Caco-2 (cell line): Measurements from ENCODE around the gene EFTUD2. TPM values are rescaled to one million over a fixed set of nuclear protein-coding genes. Genes with fewer than 3 reads are reported as not detected.

ENCODE experiments used
- BruUV-seq: library from RNA; stranded (reverse); fragments of 400-500 nt; replicated peaks from 2 replicates; lab custom pipeline; 2021; lab: Mats Ljungman, UMichigan
- CTCF ChIA-PET: fragments of 300-600 bp; sonication (Branson Sonifier 250); formaldehyde crosslinking; loops from one replicate; lab custom pipeline; 2022; ENCODE audit warnings: antibody characterized with exemption; lab: Charles Lee
- POLR2A ChIA-PET: fragments of 300-600 bp; sonication (Branson Sonifier 250); formaldehyde crosslinking; loops from one replicate; lab custom pipeline; 2022; ENCODE audit warnings: antibody characterized with exemption; lab: Charles Lee
- DNase-seq, 2 experiments: peaks; one replicate each; pipeline versions ENCODE4 v3.0.0 to v3.0.0-alpha.2; 2020 to 2022
- H3K27me3 ChIP-seq: replicated peaks from 2 replicates; pipeline ENCODE4 v1.6.0; 2011; ENCODE audit warnings: low read length; ENCODE audit not compliant: control insufficient read depth, insufficient read depth
- H3K36me3 ChIP-seq: 2 replicates; pipeline ENCODE4 v1.5.1; 2011; ENCODE audit warnings: low read length; ENCODE audit not compliant: control insufficient read depth, insufficient read depth
- H3K4me1 ChIP-seq: fragments of 250-450 bp; sonication (Bioruptor Pico); 2 replicates; pipeline ENCODE4 v1.5.1; 2020; ENCODE audit warnings: mild to moderate bottlenecking
- H3K4me3 ChIP-seq: 2 replicates; pipeline ENCODE4 v1.5.1; 2011; ENCODE audit warnings: low read depth, mild to moderate bottlenecking, control low read depth, low read length
- H3K9me3 ChIP-seq: fragments of 250-450 bp; sonication (Bioruptor Pico); 2 replicates; pipeline ENCODE4 v1.5.1; 2020; ENCODE audit warnings: mild to moderate bottlenecking, moderate library complexity
- H3K27ac Mint-ChIP-seq: one replicate; pipeline ENCODE4 v1.8.0; 2022; ENCODE audit warnings: mixed read lengths; ENCODE audit not compliant: unreplicated experiment
- H3K27me3 Mint-ChIP-seq: one replicate; pipeline ENCODE4 v1.8.0; 2022; ENCODE audit warnings: mixed read lengths; ENCODE audit not compliant: insufficient read depth, unreplicated experiment
- H3K36me3 Mint-ChIP-seq: one replicate; pipeline ENCODE4 v1.8.0; 2022; ENCODE audit warnings: mild to moderate bottlenecking, mixed read lengths; ENCODE audit not compliant: insufficient read depth, unreplicated experiment
- H3K4me1 Mint-ChIP-seq: one replicate; pipeline ENCODE4 v1.8.0; 2022; ENCODE audit warnings: low read depth, mixed read lengths; ENCODE audit not compliant: unreplicated experiment
- H3K4me3 Mint-ChIP-seq: one replicate; pipeline ENCODE4 v1.8.0; 2022; ENCODE audit warnings: mild to moderate bottlenecking, moderate library complexity, mixed read lengths; ENCODE audit not compliant: unreplicated experiment
- H3K9me3 Mint-ChIP-seq: one replicate; pipeline ENCODE4 v1.8.0; 2022; ENCODE audit warnings: mixed read lengths; ENCODE audit not compliant: unreplicated experiment
- intact Hi-C: fragments of 100-400 bp; cut with micrococcal nuclease; formaldehyde crosslinking; loops from one replicate; pipeline ENCODE4 v1.10.0; 2022; ENCODE audit not compliant: unreplicated experiment
- total RNA-seq: library from RNA; stranded (reverse); gene quantifications from 2 replicates; pipeline ENCODE4 v1.2.3, GENCODE V29; 2022
- TF ChIP-seq, protein P1 (sequence below), 2 experiments: fragments of 200-600 bp in 1 of 2; IDR thresholded peaks; 1 replicate in 1 of 2; 2 replicates in 1 of 2; pipeline versions ENCODE4 v1.5.1 to v1.8.0; 2011 to 2022; ENCODE audit warnings: antibody characterized with exemption in 1 of 2, control low read depth in 1 of 2, inconsistent platforms in 1 of 2, low read depth in 1 of 2, low read length in 1 of 2, mild to moderate bottlenecking in 1 of 2, moderate library complexity in 1 of 2; ENCODE audit not compliant: insufficient read depth in 1 of 2, severe bottlenecking in 1 of 2, unreplicated experiment in 1 of 2

The EFTUD2 gene
- total RNA-seq, 1 experiment from 2014 or later, result 175 TPM

DNA sequence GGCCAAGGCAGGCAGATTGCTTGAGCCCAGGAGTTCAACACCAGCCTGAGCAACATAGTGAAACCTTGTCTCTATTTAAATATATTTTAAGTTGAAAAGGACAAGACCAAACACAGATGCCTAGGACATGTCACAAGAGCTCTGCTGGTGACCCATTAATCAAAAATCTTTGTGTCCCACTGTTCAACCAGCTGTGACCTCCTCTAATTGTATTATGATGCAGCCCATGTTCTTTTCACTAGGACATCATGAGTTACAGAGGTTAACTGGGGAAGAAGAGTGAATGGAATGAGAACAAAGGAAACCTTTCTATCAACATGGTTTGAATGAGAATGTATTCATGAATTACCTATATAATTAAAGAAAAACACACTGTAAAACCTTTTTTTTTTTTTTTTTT is 7.0 kb downstream of the EFTUD2 start:
- no peaks in the 10 kb centered on the region for H3K27me3 Mint-ChIP-seq
- H3K4me1 Mint-ChIP-seq, result no peaks in the 10 kb centered on the region
- Histone ChIP-seq H3K36me3 (no peaks in the 10 kb centered on the region; the same call in none of the 2 replicates), H3K4me3 (no peak overlapping the region), H3K4me1 (0 out of 2 replicates have a peak, but pooled peaks cover 3% of the 10 kb centered on the region), H3K27me3 (no peaks in the 10 kb centered on the region), H3K9me3 (no peaks in the 10 kb centered on the region)
- H3K27ac Mint-ChIP-seq, result no peak overlapping the region
- intact Hi-C loops, result no loop called here
- TF ChIP-seq, protein P1, sequence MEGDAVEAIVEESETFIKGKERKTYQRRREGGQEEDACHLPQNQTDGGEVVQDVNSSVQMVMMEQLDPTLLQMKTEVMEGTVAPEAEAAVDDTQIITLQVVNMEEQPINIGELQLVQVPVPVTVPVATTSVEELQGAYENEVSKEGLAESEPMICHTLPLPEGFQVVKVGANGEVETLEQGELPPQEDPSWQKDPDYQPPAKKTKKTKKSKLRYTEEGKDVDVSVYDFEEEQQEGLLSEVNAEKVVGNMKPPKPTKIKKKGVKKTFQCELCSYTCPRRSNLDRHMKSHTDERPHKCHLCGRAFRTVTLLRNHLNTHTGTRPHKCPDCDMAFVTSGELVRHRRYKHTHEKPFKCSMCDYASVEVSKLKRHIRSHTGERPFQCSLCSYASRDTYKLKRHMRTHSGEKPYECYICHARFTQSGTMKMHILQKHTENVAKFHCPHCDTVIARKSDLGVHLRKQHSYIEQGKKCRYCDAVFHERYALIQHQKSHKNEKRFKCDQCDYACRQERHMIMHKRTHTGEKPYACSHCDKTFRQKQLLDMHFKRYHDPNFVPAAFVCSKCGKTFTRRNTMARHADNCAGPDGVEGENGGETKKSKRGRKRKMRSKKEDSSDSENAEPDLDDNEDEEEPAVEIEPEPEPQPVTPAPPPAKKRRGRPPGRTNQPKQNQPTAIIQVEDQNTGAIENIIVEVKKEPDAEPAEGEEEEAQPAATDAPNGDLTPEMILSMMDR (IDR thresholded peaks at IDR 0.05; ENCODE audit: insufficient read depth in 1 of 2, low read depth in 1 of 2, low read length in 1 of 2, severe bottlenecking in 1 of 2, unreplicated experiment in 1 of 2), result no peak
- POLR2A ChIA-PET, result no interaction called here
- CTCF ChIA-PET, result no interaction called here
- H3K9me3 Mint-ChIP-seq, result no peaks in the 10 kb centered on the region
- H3K4me3 Mint-ChIP-seq, result no peak overlapping the region
- no TSS peak for BruUV-seq
- no peak for DNase-seq
- H3K36me3 Mint-ChIP-seq, result peaks cover 33% of the 10 kb centered on the region

DNA sequence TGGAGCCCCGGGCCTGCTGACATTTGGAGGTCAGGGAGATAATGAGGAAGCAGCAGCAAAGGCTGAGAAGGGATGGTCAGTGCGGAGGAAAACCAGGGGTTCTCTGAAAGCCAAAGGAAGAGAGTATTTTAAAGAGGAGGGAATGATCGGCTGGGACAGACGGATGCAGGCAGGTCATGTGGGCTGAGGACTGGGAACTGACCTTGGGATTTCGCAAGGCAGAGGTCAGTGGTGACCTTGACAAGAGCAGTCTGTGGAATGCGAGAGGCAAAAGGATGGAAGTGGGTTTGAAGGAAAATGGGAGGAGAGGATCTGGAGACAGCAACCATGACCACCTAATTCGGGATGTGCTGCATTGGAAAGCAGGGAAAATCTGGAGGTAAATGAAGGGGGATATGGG is 10.2 kb downstream of the EFTUD2 start:
- H3K4me3 Mint-ChIP-seq, result no peak overlapping the region
- TF ChIP-seq, protein P1 (IDR thresholded peaks at IDR 0.05; ENCODE audit: insufficient read depth in 1 of 2, low read depth in 1 of 2, low read length in 1 of 2, severe bottlenecking in 1 of 2, unreplicated experiment in 1 of 2), result no peak
- ChIA-PET CTCF (interaction anchor here (0.6 to 1.0 kb wide), 2 partner anchors 10 kb away, joined by 3 read pairs; partner anchors contain the start of gene EFTUD2), POLR2A (no interaction called here)
- no peak overlapping the region for H3K27ac Mint-ChIP-seq
- Histone ChIP-seq H3K36me3 (no peaks in the 10 kb centered on the region; the same call in 1 of the 2 replicates), H3K9me3 (no peaks in the 10 kb centered on the region), H3K27me3 (no peaks in the 10 kb centered on the region), H3K4me3 (no peak overlapping the region), H3K4me1 (0 out of 2 replicates have a peak, but pooled peaks cover 3% of the 10 kb centered on the region)
- H3K36me3 Mint-ChIP-seq, result peaks cover 36% of the 10 kb centered on the region
- no peaks in the 10 kb centered on the region for H3K4me1 Mint-ChIP-seq
- no TSS peak for BruUV-seq
- H3K27me3 Mint-ChIP-seq, result no peaks in the 10 kb centered on the region
- intact Hi-C loops, result no loop called here
- no peak for DNase-seq
- no peaks in the 10 kb centered on the region for H3K9me3 Mint-ChIP-seq

DNA sequence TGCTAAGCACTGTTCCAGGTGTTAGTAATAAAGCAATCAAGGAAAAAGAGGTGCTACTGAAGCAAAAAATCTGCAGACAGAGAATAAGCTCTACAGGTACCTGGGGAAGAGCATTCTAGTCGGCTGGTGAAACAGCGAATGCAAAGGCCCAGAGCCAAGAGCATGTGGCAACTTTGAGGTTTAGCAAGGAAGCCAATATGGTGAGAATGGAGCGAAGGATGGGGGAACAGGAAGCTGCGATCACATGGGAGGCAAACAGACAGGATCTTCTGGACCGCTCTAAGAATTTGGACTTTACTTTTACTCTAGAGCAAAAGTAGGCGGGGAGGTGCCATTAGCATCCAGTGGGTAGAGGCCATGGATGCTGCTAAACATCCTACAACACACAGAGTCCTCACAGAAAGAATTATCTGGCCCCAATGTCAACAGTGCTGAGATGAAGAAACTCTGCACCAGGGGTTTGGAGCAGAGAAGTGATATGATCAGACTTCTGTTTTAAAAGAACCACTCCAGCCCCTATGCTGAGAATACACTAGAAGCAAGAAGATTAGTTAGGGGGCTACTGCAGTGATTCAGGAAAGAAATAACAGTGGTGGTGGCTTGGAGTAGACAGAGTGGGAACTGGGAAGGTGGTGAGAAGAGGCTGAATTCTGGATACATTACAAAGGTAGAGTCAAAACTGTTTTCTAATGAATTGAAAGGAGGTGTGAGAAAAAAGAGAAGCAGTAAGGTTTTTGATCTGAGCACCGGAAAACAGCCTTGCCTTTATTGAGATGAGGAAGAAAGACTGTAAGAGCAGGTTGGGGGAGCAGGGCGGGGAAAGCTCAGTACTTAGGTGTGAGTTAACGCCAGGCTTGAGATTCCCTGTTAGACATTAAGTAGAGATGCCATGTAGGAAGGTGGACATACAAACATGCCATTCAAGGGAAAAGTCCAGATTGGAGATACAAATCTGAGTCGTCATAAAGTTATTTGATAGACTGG is 11.0 kb downstream of the EFTUD2 start:
- no peaks in the 10 kb centered on the region; the same call in 1 of the 2 replicates for H3K36me3 ChIP-seq
- Mint-ChIP-seq H3K4me3 (no peak overlapping the region), H3K9me3 (no peaks in the 10 kb centered on the region), H3K27ac (no peak overlapping the region), H3K36me3 (peaks cover 35% of the 10 kb centered on the region), H3K27me3 (no peaks in the 10 kb centered on the region), H3K4me1 (no peaks in the 10 kb centered on the region)
- no peaks in the 10 kb centered on the region for H3K9me3 ChIP-seq
- DNase-seq, result no peak
- no peak overlapping the region for H3K4me3 ChIP-seq
- ChIA-PET POLR2A (no interaction called here), CTCF (no interaction called here)
- TF ChIP-seq, protein P1 (IDR thresholded peaks at IDR 0.05; ENCODE audit: insufficient read depth in 1 of 2, low read depth in 1 of 2, low read length in 1 of 2, severe bottlenecking in 1 of 2, unreplicated experiment in 1 of 2), result no peak
- 0 out of 2 replicates have a peak, but pooled peaks cover 3% of the 10 kb centered on the region for H3K4me1 ChIP-seq
- H3K27me3 ChIP-seq, result no peaks in the 10 kb centered on the region
- intact Hi-C loops, result no loop called here
- BruUV-seq, result no TSS peak
